ENCODE data around the gene KRTAP3-1.

DNA sequence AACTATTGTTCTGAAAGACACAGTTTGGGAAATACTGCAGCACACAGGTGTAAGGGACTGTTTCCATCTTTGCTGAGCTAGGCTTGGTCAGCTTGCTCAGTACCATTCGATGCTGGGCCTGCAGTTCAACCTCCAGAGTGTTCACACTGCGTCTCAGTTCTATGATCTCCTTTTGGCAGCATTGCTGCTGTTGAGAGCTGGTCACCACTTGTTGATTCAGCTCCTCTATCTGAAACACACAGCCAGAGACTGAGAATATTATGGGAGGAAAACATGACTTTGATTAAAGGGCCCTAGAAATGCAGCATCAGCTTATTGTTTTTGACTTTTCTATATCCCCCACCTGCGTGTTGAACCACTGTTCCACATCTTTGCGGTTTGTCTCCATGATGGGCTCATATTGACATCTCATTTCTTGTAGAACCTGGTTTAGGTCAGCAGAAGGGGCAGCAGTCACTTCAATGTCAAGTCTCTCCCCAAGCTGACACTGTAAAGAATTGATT is 46.8 kb downstream of the KRTAP3-1 start:
- TF ChIP-seq, protein P1, sequence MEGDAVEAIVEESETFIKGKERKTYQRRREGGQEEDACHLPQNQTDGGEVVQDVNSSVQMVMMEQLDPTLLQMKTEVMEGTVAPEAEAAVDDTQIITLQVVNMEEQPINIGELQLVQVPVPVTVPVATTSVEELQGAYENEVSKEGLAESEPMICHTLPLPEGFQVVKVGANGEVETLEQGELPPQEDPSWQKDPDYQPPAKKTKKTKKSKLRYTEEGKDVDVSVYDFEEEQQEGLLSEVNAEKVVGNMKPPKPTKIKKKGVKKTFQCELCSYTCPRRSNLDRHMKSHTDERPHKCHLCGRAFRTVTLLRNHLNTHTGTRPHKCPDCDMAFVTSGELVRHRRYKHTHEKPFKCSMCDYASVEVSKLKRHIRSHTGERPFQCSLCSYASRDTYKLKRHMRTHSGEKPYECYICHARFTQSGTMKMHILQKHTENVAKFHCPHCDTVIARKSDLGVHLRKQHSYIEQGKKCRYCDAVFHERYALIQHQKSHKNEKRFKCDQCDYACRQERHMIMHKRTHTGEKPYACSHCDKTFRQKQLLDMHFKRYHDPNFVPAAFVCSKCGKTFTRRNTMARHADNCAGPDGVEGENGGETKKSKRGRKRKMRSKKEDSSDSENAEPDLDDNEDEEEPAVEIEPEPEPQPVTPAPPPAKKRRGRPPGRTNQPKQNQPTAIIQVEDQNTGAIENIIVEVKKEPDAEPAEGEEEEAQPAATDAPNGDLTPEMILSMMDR (IDR thresholded peaks at IDR 0.05): no peak
- TF ChIP-seq POLR2A (IDR thresholded peaks at IDR 0.05): no peak
